Neuronal stem cell (in vitro differentiated cells): ENCODE results near the gene ST6GALNAC2. TPM values are rescaled to one million over a fixed set of nuclear protein-coding genes. Genes with fewer than 3 reads are reported as not detected.

Experiments
- DNase-seq: peaks from one replicate; pipeline ENCODE4 v3.0.0-alpha.2; 2013; ENCODE audit warnings: low spot score
- H2AFZ ChIP-seq: one replicate; pipeline ENCODE4 v1.6.1; 2013; ENCODE audit warnings: mild to moderate bottlenecking, low read length, inconsistent platforms
- H2AK5ac ChIP-seq: 2 replicates; pipeline ENCODE4 v1.6.1; 2013; ENCODE audit warnings: low read depth, mild to moderate bottlenecking, inconsistent platforms, low read length, moderate library complexity, mixed read lengths
- H2BK120ac ChIP-seq: 2 replicates; pipeline ENCODE4 v1.6.1; 2013; ENCODE audit warnings: low read depth, mild to moderate bottlenecking, inconsistent platforms, low read length, moderate library complexity, mixed read lengths
- H2BK12ac ChIP-seq: one replicate; pipeline ENCODE4 v1.6.1; 2013; ENCODE audit warnings: low read length, inconsistent platforms
- H2BK15ac ChIP-seq: 2 replicates; pipeline ENCODE4 v1.6.1; 2013; ENCODE audit warnings: mild to moderate bottlenecking, low read length, inconsistent platforms, mixed read lengths
- H2BK5ac ChIP-seq: one replicate; pipeline ENCODE4 v1.6.1; 2013; ENCODE audit warnings: inconsistent platforms, mild to moderate bottlenecking, low read length, moderate library complexity
- H3K14ac ChIP-seq: one replicate; pipeline ENCODE4 v1.6.1; 2013; ENCODE audit warnings: low read length, inconsistent platforms
- H3K18ac ChIP-seq: 2 replicates; pipeline ENCODE4 v1.6.1; 2013; ENCODE audit warnings: low read length, inconsistent platforms
- H3K23ac ChIP-seq: 2 replicates; pipeline ENCODE4 v1.6.1; 2013; ENCODE audit warnings: low read depth, mild to moderate bottlenecking, mixed read lengths, low read length, inconsistent platforms; ENCODE audit not compliant: poor library complexity
- H3K27ac ChIP-seq: replicated peaks from 3 replicates; pipeline ENCODE4 v1.5.1; 2013; ENCODE audit warnings: low read length, inconsistent platforms
- H3K27me3 ChIP-seq, 3 experiments: 2 replicates each; pipeline ENCODE4 v1.6.1; 2013; ENCODE audit warnings: low read length in 3 of 3, mild to moderate bottlenecking in 2 of 3, inconsistent platforms in 1 of 3, low read depth in 1 of 3, mixed read lengths in 1 of 3, moderate library complexity in 1 of 3; ENCODE audit not compliant: control insufficient read depth in 3 of 3, insufficient read depth in 3 of 3
- H3K36me3 ChIP-seq, 2 donors: replicated peaks in 1 of 2; 2 replicates each; pipeline ENCODE4 v1.6.1; 2013; ENCODE audit warnings: low read length in 2 of 2; ENCODE audit not compliant: control insufficient read depth in 2 of 2, insufficient read depth in 2 of 2
- H3K4ac ChIP-seq: 2 replicates; pipeline ENCODE4 v1.6.1; 2013; ENCODE audit warnings: inconsistent platforms, mild to moderate bottlenecking, low read length, moderate library complexity
- H3K4me1 ChIP-seq, 2 donors: 1 replicate in 1 of 2; 2 replicates in 1 of 2; pipeline ENCODE4 v1.6.1; 2013; ENCODE audit warnings: low read length in 2 of 2, low read depth in 1 of 2; ENCODE audit not compliant: control insufficient read depth in 2 of 2, insufficient read depth in 1 of 2
- H3K4me2 ChIP-seq: one replicate; pipeline ENCODE4 v1.6.1; 2013; ENCODE audit warnings: mild to moderate bottlenecking, low read length, inconsistent platforms; ENCODE audit not compliant: insufficient read depth, poor library complexity, severe bottlenecking
- H3K4me3 ChIP-seq, 2 donors: 2 replicates each; pipeline ENCODE4 v1.5.1; 2013; ENCODE audit warnings: low read length in 2 of 2, mild to moderate bottlenecking in 2 of 2, inconsistent platforms in 1 of 2, moderate library complexity in 1 of 2
- H3K79me1 ChIP-seq: one replicate; pipeline ENCODE4 v1.6.1; 2013; ENCODE audit warnings: low read depth, mild to moderate bottlenecking, inconsistent platforms, low read length, moderate library complexity
- H3K9ac ChIP-seq: one replicate; pipeline ENCODE4 v1.6.1; 2013; ENCODE audit warnings: mild to moderate bottlenecking, low read depth, low read length, inconsistent platforms; ENCODE audit not compliant: poor library complexity
- H3K9me3 ChIP-seq, 2 donors: replicated peaks in 1 of 2; 2 replicates each; pipeline versions ENCODE3 to v1.6.1; 2013; ENCODE audit warnings: low read length in 2 of 2, mild to moderate bottlenecking in 2 of 2, inconsistent platforms in 1 of 2, low read depth in 1 of 2, mixed read lengths in 1 of 2, moderate library complexity in 1 of 2; ENCODE audit not compliant: control insufficient read depth in 2 of 2, insufficient read depth in 1 of 2
- H4K8ac ChIP-seq: one replicate; pipeline ENCODE4 v1.6.1; 2013; ENCODE audit warnings: low read depth, mild to moderate bottlenecking, inconsistent platforms, low read length, moderate library complexity
- H4K91ac ChIP-seq: one replicate; pipeline ENCODE4 v1.6.1; 2013; ENCODE audit warnings: low read length, low read depth, mild to moderate bottlenecking, inconsistent platforms; ENCODE audit not compliant: poor library complexity
- WGBS, 2 donors: extraction: QIAGEN DNeasy Blood & Tissue Kit; methylation state at CpG; one replicate each; pipeline ENCODE4 v1.1.7; 2013; ENCODE audit warnings: missing lambda C conversion rate in 2 of 2, mixed read lengths in 1 of 2; ENCODE audit not compliant: insufficient read length in 2 of 2, insufficient replicate concordance in 1 of 2; ENCODE audit errors: extremely low coverage in 2 of 2; 5-methylcytosine and 5-hydroxymethylcytosine counted together
- polyA plus RNA-seq, 2 experiments: library from polyadenylated mRNA; stranded (reverse); fragments of 200-250 nt; gene quantifications; one replicate each; pipeline ENCODE4 v1.2.3, GENCODE V29; 2013

The ST6GALNAC2 gene
- polyA plus RNA-seq (2013, experiment 1 of 2) = 0.35 TPM
- 0.50 TPM for polyA plus RNA-seq (2013, experiment 2 of 2)

DNA sequence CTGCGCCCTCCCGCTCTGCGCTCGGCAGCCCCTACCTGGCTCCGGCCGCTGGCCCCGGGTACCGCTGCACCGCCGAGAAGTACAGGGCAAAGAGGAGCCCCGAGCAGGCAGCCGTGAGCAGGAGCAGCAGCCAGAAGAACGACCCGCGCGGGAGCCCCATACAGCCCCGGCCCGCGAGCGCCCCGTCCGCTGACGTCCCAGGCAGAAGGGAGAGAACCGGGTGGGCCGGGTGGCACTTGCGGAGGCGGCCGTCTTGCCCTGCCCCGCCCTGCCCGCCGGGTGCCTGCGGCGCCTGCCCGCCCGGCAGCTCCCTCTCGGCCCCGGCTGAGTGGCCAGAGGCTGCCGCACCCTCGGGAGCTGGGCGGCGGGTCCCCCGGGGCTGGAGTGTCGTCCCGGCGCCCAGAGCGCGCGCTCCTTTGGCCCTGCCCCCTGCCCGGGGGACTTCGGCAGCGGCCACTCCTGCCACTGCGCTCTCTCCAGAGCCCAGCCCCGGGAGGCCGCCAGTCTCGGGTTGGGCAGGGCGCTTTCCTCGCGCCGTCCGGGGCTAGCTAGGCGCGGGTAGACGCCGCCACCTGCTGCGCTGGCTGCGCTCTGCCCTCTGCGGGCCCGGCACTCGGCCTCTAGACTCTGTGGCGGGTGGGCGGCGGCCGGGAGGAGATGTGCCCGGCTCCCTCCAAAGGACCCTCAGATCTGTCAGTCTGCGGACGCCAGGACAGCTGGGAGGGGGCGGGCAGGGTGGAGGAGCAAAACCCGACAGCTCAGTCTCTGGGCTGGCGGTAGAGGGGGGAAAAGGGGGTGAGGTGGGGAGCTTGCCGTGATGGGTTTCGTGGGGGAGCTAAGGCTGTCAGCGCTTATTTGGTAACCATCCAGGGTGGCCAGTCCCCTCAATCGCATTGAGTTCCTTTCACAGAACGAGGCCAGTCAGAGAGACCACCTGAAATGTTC, at the start of gene ST6GALNAC2:
TSS of gene ST6GALNAC2 (minus strand) at position 212 of the 945 bp plus-strand sequence. CDS start at position 160, 52 bp downstream.
- H3K4me3 ChIP-seq = peak within 1 kb of the TSS; percentile 9 to 75
- H3K79me1 ChIP-seq = no peaks in the 10 kb centered on the region
- no peak within 1 kb of the TSS for H4K8ac ChIP-seq
- H3K27ac ChIP-seq = no peak within 1 kb of the TSS
- H3K4ac ChIP-seq = no peak within 1 kb of the TSS
- peak within 1 kb of the TSS; percentile 75 for H3K23ac ChIP-seq
- peak within 1 kb of the TSS; percentile 79 for H3K18ac ChIP-seq
- peak within 1 kb of the TSS; percentile 63 for H3K9ac ChIP-seq
- H4K91ac ChIP-seq = no peak within 1 kb of the TSS
- no peak within 1 kb of the TSS for H3K14ac ChIP-seq
- peaks cover 12 to 21% of the 10 kb centered on the region in 2 donors for H3K4me1 ChIP-seq
- H2AFZ ChIP-seq = peak within 1 kb of the TSS; percentile 90
- H3K4me2 ChIP-seq = peak within 1 kb of the TSS; percentile 73
- peaks cover 0 to 3% of the 10 kb centered on the region in 2 donors for H3K9me3 ChIP-seq
- WGBS, 2 donors = no CpG with 5 or more reads among the region's 84 CpGs
- H2BK12ac ChIP-seq = no peak within 1 kb of the TSS
- no peak within 1 kb of the TSS for H2AK5ac ChIP-seq
- peaks cover 8 to 77% (median 38%) of the 10 kb centered on the region in 3 experiments for H3K27me3 ChIP-seq
- no peaks in the 10 kb centered on the region for H3K36me3 ChIP-seq
- H2BK120ac ChIP-seq = no peak within 1 kb of the TSS
- H2BK15ac ChIP-seq = peak within 1 kb of the TSS; percentile 51
- no peak for DNase-seq
- H2BK5ac ChIP-seq = peak within 1 kb of the TSS; percentile 47

DNA sequence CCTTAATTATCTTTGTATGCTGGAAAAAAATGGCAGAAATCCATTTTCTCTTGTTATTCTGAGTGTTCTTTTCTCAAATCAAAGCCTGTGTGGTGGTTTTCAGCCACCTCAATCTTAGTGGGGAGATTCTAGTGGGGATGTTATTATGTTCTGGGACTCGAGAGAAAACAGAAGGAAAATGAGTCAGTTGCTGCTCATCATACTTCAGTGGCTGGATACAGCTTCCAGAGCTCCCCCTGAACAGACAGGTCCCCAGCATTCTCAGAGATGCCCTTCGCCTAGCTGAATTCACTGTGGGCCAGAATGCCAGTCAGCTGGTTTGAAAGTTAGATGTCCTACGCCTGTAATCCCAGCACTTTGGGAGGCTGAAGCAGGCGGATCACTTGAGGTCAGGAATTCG, 49.4 kb upstream of the ST6GALNAC2 start:
- H3K36me3 ChIP-seq = no peaks in the 10 kb centered on the region
- DNase-seq = no peak
- H2AK5ac ChIP-seq = no peak overlapping the region
- H2BK12ac ChIP-seq = no peak overlapping the region
- H3K9me3 ChIP-seq = no peaks in the 10 kb centered on the region
- no peak overlapping the region for H3K4me2 ChIP-seq
- H3K27ac ChIP-seq = no peak overlapping the region
- no peak overlapping the region for H3K9ac ChIP-seq
- no peaks in the 10 kb centered on the region for H3K27me3 ChIP-seq
- H3K14ac ChIP-seq = no peak overlapping the region
- H2BK15ac ChIP-seq = no peak overlapping the region
- H3K23ac ChIP-seq = no peak overlapping the region
- H2BK120ac ChIP-seq = no peak overlapping the region
- no peak overlapping the region for H4K91ac ChIP-seq
- H3K4ac ChIP-seq = no peak overlapping the region
- no peak overlapping the region for H2AFZ ChIP-seq
- H2BK5ac ChIP-seq = no peak overlapping the region
- H3K4me1 ChIP-seq = peaks cover 18% of the 10 kb centered on the region in 2 donors
- WGBS, 2 donors = no CpG with 5 or more reads among the region's 5 CpGs
- no peaks in the 10 kb centered on the region for H3K79me1 ChIP-seq
- H4K8ac ChIP-seq = no peak overlapping the region
- no peak overlapping the region for H3K4me3 ChIP-seq
- no peak overlapping the region for H3K18ac ChIP-seq

DNA sequence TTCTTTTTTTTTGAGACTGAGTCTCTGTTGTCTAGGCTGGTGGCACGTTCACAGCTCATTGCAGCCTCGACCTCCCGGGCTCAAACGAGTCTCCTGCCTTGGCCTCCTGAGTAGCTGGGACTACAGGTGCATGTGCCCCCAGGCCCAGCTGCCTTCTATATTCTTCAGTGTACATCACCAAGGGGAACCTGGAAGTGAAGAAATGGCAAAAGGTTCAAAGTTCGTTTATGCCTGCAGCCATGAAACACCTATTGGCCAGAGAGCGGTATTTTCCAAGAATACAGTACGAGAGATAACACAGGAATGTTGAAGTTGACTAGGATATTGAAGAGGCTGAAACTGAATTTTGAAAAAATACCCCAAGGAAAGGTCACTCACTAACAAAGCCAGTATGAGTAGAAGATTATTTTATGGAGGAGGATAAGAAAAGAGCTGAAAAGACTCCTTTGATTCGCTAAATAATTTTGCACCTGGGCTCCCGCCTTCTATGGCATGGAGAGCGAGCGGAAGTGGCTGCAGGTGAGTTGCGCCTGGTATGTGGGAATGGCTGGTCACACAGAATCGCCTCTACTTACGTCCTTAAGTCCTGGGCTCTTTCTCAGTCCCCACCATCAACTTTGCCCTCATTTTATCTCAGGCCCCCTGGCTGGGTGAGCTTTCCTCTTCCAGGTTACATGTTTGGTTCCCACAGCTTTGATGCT, 48.1 kb upstream of the ST6GALNAC2 start:
- DNase-seq = no peak
- no peak overlapping the region for H4K91ac ChIP-seq
- no peak overlapping the region for H3K9ac ChIP-seq
- peak overlapping the region; percentile 81 for H2BK15ac ChIP-seq
- H2AFZ ChIP-seq = no peak overlapping the region
- no peaks in the 10 kb centered on the region for H3K9me3 ChIP-seq
- no peak overlapping the region for H2BK120ac ChIP-seq
- H3K27me3 ChIP-seq = no peaks in the 10 kb centered on the region
- no peak overlapping the region for H4K8ac ChIP-seq
- H2AK5ac ChIP-seq = peak overlapping the region; percentile 89
- H3K4me3 ChIP-seq = no peak overlapping the region
- H2BK5ac ChIP-seq = peak overlapping the region; percentile 25
- no peaks in the 10 kb centered on the region for H3K36me3 ChIP-seq
- no peak overlapping the region for H2BK12ac ChIP-seq
- no peak overlapping the region for H3K14ac ChIP-seq
- H3K23ac ChIP-seq = no peak overlapping the region
- H3K4me2 ChIP-seq = no peak overlapping the region
- peaks cover 18 to 22% of the 10 kb centered on the region in 2 donors for H3K4me1 ChIP-seq
- H3K79me1 ChIP-seq = no peaks in the 10 kb centered on the region
- no peak overlapping the region for H3K4ac ChIP-seq
- H3K27ac ChIP-seq = no peak overlapping the region
- peak overlapping the region; percentile 62 for H3K18ac ChIP-seq
- no CpG with 5 or more reads among the region's 14 CpGs for WGBS, 2 donors
